Amniotic stem cell (primary cell): ENCODE measurements around the gene TMTC4.
"Not testable (repeated sequence)": the region's sequence is repeated elsewhere in the genome, so short reads cannot be mapped to it uniquely, and the experiment has no call there.

ENCODE experiments used
- DNase-seq: peaks from one replicate; lab custom pipeline; 2025; lab: John Stamatoyannopoulos, UW

Gene TMTC4

DNA sequence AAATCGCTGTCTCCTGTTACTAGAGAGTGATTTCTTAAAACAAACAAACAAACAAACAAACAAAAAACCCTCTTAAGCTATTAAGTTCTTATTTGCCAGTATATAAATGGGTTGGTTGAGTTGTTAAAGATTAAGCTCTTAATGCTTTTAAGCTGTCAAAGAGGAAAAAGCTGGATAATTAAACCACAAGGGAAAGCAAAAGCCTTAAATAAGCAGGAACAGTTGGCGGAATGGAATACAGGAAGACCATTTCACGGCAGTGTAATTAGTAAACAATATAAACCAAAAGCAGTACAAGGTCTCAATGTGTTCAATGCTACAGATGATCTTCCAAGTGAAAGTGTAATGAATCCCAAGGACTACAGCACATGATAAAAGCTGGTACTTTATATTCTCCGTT is 53.8 kb downstream of the TMTC4 start:
- DNase-seq, result no peak

DNA sequence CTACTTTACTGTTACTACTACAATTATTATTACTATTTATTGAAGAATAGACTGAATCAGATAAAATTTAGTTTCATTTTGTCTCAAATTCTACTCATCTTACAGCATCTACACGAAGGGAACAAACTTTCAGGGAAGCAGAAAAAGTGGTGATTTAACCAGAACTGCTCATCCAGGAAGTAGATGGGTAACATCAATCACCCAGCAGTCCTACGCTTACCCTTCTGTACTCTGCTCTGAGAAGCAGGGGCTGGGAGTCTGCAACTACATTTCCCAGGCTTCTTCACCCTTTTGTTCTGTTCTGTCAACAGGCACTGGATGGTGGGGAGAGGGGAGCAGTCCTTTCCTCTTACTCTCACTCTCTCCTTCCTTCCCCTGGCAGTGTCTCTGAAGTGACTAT is 54.7 kb downstream of the TMTC4 start:
- no peak for DNase-seq

DNA sequence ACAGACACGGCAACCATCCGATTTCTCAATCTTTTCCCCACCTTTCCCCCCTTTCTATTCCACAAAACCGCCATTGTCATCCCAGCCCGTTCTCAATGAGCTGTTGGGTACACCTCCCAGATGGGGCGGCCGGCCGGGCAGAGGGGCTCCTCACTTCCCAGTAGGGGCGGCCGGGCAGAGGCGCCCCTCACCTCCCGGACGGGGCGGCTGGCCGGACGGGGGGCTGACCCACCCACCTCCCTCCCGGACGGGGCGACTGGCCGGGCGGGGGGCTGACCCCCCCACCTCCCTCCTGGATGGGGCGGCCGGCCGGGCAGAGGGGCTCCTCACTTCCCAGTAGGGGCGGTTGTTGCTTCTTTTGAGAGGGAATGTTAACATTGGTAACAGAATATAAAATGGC is 55.7 kb downstream of the TMTC4 start:
- DNase-seq, result not testable (repeated sequence)

DNA sequence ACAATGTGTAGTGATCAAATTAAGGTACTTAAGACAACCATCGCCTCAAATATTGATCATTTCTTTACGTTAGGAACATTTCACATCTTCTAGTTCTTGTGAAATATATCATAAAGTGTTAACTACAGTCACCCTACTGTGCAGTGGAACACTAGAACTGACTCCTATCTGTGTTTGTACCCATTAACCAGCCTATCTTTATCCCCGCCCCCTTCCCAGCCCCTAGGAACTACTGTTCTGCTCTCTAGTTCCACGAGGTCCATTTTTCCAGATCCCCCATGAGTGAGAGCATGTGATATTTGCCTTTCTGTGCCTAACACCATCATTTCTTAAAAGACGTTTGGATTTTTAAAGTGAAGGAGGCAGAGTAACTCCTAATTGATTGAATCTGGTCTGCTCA is 61.6 kb downstream of the TMTC4 start:
- no peak for DNase-seq

DNA sequence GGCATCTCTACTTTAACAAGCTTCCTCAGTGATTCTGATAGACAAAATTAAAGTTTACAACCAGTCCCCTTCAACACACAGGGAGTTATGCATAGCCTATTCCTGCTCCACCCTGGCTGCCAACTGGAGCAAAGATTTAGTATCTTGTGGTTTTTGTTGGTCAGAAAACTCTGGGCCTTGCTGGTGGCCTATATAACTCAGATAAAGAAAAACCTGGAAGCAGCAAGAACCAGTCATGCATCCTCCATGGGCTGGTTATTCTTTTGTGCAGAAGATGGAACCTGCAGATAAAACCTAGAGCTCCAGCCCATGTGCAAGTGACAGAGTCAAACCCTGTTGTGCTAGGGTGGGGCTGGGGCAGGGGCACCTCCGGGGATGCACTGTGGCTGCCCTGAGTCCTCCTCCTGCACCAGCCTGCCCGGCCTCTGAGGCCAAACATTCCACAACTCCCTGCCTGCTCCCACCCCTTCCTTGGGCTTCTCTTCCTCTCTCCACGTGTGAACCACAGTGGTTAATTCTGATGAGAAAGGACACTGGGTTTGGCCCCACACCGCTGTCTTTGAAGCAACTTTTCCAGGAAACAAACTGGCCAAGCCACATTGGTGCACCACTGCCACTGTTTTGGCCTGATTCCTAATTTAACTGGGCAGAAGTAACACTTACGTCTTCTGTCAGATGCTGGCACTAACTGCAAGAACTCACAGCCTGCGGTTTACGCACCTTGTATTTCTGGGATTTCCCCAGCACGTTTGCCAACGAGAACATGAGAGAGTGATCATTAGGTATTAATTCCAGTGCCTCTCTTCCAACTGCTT is 62.7 kb downstream of the TMTC4 start:
- DNase-seq, result no peak

DNA sequence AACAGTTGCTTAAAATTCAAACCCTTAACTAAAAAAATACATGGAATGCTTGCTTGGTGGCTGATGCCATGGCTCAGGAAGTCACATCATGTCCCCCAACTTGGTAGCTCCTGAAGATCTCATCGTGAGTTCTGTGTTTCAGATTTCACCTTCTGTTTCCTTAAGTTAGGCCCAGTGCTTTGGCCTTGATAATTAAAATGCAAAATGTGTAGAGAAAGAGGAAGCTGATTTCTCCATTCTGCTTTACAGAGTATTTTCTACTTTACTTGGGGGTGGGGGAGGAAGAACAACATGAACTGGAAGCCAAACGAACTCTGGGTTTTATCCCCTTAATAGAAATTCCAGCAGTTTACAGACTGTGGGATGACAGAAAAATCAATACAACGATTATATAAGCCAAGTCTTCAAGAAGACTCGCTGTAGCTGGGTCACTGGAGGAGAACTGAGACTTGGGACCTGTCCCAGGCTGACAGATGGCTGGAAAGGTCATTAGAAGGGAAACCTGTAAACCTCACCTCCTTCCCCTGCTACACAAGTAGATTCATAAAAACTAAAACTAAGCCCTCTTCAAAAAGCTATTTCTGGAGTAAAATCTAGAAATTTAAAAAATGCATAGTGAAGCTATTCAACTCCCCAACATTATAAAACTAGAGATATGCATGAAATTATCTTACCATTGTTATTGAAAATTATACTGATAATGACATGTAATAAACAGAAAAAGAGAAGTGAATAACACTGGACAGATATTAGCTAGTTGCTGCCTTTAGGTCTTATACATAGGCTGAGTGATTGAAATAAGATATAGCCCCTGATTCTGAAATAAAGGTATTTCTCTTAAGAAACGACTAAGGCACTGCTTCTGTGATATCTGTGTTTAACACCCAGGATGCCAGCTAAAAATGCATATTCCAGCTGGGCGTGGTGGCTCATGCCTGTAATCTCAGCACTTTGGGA is 63.9 kb downstream of the TMTC4 start:
- no peak for DNase-seq

DNA sequence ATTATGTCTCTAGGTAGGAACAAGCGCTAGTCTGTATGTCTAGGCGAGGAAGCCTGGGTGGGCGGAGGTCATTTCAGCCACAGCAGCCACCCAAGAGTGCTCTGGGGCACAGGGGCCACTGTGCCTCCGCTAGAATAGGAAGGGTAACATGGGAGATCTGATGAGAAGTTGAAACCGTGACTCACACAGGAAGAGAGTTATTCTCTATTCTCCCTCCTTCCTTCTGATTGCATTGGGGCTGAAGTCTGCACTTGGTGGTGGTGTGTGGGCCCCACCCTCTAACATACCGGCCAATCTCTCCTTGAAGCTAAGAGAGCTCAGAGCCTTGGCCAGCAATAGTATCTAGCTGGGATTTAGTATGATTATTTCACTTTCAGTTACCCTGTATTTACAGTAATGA is 65.7 kb downstream of the TMTC4 start:
- DNase-seq, result no peak

DNA sequence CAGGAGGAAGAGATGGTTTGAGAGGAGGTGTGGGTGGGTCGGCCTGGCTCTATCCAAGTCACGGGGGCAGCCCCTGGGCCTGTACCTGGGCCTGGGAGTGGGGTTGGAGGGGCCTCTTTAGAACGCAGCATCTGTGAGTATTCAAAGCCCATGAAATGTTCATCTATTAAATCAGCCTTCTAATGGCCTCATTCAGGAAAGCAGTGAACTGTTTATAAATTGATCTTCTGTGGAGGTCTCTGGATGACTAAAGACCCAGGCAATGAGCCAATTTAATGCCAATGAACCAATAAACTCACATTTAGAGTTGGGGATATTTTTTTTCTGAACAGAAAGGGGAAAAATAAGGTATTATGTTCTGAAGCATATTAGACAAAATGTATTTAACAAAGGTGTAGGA is 66.1 kb downstream of the TMTC4 start:
- DNase-seq, result no peak

DNA sequence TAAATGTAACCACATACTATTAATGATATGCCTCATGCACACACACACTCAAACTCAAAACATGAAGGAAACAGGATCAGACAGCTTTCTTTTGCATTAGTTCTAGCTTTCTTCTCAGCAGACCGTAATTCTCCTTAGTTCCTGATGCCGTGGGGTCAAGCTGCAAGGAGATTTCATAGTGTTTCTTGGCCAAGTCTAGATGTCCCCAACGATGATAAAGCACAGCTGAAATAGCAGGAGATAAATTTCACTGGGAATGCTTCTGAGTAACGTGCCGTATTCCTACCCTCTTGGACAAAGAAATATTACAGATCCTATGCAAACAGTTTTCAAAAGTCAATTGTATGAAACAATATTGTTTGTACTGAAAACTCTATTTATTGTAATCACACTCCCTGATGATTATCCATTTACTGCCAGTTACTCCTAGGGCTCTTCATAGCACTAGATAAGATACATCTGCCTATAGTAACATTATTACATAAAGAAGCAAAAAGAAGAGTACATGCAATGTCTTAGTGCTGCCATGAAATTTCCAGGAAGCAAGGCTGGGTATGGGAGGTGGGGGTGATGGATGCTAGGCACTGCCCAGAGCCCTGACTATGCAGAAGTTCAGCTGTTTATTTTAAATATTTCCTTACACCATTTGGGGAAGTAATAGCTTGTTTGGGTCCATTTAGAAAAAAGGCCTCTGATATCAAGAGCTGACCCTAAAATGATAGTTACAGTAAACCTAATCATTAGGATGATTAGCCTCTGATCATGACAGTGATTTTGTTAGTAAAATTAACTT is 69.5 kb downstream of the TMTC4 start:
- DNase-seq, result no peak

DNA sequence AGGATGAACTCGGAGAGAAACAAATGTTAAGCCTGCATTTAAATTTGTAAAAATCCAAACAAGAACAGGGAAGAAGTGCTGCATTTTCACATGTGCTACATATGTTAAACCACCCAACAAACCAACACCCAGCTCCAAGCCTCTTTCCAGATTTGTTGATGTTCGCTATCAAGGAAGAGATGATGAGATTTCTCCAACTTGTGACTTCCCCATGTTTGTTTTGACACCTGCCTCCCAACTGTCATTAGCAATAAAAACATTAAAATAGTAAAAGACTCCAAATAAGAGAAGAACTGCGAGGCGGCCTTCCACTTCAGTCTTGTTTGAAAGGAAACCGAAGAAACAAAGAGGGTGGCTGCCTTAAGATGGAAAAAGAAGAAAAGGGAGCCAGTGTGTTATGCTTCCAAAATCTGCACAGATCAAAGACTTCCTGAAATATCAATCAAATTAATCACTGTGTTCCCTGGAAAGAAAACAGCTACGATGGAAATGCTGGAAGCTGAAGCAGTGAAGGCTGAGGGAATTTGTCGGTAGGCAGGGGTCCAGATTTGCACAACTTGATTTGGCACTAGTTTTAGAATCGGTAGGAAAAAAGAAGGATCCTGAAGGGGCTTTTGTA is 72.0 kb downstream of the TMTC4 start:
- DNase-seq, result no peak

DNA sequence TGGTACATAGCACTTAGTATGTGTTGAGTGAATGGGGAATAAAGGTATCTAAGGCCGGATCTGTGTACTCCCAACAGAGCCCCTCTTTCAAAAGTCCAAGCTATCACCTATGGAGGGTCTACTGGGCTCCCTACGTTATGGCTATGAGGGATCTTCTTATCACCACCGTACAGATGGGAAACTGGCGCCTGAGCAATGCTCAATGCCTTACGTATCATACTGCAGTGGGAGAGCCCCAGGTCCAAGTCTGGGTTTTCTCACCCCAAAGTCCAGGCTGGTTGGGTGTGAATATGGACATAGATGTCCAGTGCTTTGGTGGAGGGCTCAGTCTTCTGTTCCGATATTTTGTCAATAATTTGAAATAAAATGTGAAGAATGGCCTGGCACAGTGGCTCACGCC is 72.9 kb downstream of the TMTC4 start:
- no peak for DNase-seq

DNA sequence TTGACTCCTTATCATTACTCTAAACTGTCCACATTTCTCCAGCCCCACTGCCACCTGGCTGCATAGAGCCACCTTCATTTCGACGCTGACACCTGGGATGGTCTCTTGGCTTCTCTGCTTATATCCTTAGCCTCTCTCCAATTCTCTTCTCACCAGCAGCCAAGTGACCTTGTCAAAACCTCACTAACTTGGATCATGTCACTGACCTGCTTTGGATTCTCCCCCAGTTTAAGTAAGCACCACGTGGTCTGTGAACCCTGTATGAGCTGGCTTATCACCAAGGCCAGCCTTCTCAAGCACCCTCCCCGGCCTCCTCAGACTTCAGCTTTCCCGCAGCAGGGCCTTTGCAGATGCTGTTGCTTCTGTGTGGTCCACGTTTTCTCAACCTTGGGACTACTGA is 73.7 kb downstream of the TMTC4 start:
- no peak for DNase-seq

DNA sequence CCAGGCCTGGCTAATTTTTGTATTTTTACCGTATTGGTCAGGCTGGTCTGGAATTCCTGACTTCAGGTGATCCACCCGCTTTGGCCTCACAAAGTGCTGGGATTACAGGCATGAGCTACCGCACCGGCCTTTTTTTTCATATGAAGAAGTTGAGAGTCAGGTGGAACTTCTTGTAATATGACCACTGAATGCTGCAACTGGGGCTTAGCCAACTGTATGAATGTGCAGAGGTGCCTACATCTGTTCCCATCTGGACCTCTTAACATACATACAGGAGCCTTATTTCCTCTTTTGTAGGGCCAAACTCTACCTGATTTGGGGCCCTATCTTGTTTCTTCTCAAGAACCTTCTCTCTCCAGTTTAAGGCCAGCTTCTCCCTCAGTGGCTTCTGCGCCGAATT is 74.1 kb downstream of the TMTC4 start:
- DNase-seq, result no peak

DNA sequence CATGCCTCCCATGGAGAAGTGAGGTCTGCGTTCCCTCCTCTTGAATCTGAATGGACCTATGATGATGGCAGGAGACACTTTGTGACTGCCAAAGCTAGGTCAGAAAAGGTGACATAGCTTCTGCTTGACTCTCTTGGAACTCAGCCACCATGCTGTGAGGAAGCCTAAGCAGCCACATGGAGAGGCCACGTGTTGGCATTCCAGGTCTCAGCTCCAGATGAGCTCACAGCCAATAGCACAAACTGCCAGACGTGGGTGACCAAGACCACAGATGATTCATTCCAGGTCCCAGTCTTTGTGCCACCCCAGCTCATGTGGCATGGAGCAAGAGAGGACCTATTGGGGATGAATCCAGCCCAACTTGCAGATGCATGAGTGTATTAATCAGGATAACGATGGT is 77.3 kb downstream of the TMTC4 start:
- DNase-seq, result no peak

DNA sequence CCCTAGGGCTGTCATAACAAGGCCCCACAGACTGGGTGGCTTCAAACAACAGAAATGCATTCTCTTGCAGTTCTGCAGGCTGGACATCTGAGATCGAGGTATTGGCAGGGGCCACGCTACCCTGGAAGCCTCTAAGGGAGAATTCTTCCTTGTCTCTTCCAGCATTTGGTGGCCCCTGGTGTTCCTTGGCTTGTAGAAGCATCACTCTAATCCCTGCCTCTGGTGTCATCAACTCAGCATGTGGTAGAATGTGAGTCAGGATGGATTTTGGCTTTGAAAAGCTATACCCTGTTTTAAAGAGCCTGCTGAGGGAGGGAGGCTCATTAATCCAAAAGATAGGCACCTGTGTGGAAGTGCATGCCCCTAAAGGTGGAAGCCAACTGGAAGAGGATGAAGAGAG is 78.1 kb downstream of the TMTC4 start:
- no peak for DNase-seq

DNA sequence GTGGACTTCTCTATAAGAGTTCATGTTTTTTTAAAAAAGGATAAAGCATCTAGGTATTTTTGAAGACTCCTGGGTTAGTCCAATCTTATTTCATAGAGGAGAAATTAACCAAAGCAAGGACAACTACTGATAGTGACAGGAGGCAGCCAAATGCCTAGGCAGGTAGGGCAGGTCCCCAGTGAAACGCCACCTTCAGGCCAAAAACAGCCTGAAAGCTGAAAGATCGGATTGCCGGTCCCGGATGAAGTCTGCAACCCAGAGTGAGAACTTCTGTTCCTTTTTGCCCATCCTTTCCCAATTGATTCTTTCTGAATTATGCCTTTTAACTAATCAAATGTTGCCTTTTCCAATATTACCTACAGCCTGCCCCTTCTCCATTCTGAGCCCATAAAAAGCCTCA is 79.9 kb downstream of the TMTC4 start:
- DNase-seq, result no peak

DNA sequence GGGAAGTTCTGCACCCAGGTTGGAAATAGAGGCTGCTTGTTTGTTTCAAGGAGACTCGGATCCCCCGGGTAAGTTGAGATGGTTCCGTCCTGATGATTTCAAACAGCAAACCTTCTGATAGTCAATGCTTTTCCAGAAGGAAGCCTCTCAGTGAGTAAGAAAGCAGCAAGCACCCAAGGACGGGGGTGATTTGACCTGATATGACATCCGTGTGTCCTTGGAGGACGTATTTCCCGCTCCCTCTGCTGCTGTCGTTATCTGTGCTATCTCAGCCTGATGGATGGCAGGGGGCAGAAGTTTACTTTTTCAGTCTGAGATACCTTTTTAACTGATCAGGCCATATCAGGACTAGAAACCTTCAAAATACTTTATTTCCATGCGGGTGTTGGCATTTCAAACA is 80.3 kb downstream of the TMTC4 start:
- no peak for DNase-seq

DNA sequence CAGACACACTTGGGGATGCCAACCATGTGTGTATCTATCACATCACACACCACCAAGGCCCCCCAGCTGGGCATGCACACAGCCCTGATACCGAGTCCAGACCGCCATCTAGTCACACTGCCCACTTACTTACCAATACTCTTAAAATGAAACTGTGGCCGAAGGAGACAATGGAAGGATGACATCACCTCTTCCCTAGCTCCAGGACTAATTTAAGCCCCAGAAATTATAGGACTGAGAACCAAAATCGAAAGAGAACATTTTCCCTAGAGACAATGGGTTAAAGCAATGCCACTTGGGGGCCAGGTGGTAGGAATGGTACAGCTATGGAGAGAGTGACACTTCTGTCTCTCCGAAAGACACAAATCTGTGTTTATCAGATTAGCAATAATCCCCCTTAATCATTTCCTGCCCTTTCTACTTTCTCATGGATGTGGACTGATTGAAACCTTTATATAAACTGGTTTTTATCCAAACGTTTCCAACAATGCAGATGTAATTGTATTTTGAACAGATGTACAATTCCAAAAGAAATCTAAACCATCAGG is 85.3 kb downstream of the TMTC4 start:
- no peak for DNase-seq

DNA sequence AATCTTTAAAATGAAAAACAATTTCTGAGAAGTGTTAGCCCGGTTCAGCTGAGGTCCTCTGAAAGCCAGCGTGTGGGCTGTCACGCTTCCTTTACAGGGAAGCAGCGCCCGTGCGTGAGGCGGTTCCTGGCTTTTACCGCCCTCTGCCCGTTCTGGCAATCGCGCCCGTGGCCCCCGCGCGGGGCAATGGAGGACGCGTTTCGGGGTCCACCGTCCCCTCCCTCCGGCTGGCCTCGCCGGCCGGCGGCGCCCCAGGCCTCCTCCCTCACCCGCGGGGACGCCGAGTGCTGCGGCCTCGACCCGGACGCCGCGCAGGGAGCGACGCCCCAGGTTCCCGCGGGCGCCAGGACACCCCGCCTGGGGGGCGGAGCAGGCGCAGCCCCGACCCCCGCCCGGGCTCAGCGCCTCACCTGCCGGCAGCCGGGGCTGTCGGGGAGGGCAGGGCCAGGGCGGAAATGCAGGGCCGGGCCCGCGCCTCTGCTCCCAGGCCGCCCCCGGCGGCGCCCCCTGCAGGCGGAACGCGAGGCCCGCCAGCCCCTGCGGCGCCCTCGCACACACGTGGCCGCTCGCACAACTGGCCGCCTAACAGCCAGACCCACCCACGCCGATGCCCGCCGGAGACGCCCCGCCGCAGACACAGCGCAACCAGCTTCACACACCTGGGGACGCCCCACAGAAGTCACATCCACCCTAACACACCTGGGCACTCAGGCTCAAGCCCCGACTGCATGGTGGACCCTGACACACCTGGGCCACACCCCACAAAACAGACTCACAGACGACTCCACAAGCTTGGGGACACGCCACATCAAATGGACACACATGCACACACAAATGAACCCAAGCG is 86.0 kb downstream of the TMTC4 start, which contains the start of gene GGACT:
GGACT (minus strand) TSS at position 459 of the 847 bp plus-strand sequence. CDS start 56,198 bp downstream, outside the sequence.
- DNase-seq, result peak; percentile 23

DNA sequence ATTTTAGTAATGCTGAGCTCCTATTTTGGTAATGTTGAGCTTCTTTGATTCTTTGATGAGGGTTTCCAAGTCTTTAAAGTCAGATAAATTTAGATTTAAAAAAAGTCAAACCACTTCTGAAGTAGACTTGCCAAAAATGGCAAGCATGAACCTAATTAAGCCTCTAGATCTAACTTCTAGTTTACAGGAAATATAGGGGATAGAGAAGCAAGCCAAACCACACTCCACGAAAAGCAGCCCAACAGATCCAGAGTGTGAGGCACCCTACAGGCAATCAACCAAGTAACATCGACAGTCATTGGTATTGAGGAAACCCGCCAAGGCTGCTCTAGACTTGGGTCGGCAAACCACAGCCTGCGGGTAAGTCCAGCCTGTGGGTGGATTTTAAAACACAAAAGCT is 89.7 kb downstream of the TMTC4 start:
- no peak for DNase-seq

DNA sequence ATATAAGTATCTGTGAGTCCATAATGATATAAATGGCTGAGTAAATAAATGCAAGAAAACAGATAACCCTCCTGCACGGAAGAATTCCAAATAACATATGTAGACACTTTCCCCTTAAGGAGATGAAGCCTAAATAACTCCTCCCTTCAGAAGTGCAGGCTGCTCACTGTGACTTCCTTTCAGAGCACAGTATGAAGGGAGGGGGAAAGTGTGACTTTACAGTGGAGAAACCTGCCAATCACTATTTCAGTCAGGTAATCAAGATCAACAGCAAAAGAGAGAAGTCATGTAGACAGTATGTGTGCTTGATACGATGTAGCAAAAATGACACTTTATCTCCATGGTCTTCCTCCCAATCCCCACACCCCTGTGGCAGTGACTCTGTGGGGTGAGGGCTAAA is 93.1 kb downstream of the TMTC4 start:
- no peak for DNase-seq
